HL-60/S4 treated with retinoic acid at 250 ng/mL for 4 days and 3 days (cell line): ENCODE results near the gene TNFRSF1A.
"Not testable (repeated sequence)": the region's sequence is repeated elsewhere in the genome, so short reads cannot be mapped to it uniquely, and the experiment has no call there.

Experiments used
- in situ Hi-C: fragments of 300-500 bp; cut with MboI; formaldehyde crosslinking; loops from 2 replicates; pipeline ENCODE4 v1.7.0; 2022; ENCODE audit warnings: low sequenced_read_pairs

Gene TNFRSF1A

GRCh38 chr12:6307529-6307928 lies 34.3 kb downstream of the TNFRSF1A start:
- in situ Hi-C loops, result no loop called here

GRCh38 chr12:6306599-6307220 lies 35.2 kb downstream of the TNFRSF1A start:
- in situ Hi-C loops, result no loop called here

- in situ Hi-C loops, result no loop called here
These were observed 35.7 kb downstream of the TNFRSF1A start for GRCh38 chr12:6306151-6306550.

GRCh38 chr12:6303071-6303470 lies 38.8 kb downstream of the TNFRSF1A start:
- in situ Hi-C loops, result no loop called here

- in situ Hi-C loops, result no loop called here
These were observed 39.3 kb downstream of the TNFRSF1A start for GRCh38 chr12:6302621-6303020.

GRCh38 chr12:6301721-6302120 lies 40.2 kb downstream of the TNFRSF1A start:
- in situ Hi-C loops, result no loop called here

- in situ Hi-C loops, result no loop called here
These were observed 44.7 kb downstream of the TNFRSF1A start for GRCh38 chr12:6297170-6297569.

GRCh38 chr12:6295094-6295811 lies 46.6 kb downstream of the TNFRSF1A start:
- in situ Hi-C loops, result no loop called here

GRCh38 chr12:6294156-6295093 lies 47.5 kb downstream of the TNFRSF1A start:
- in situ Hi-C loops, result no loop called here

- in situ Hi-C loops, result no loop called here
These were observed 49.3 kb downstream of the TNFRSF1A start for GRCh38 chr12:6292606-6293005.

- in situ Hi-C loops, result not testable (repeated sequence)
These were observed 52.0 kb downstream of the TNFRSF1A start for GRCh38 chr12:6289906-6290305.

GRCh38 chr12:6289081-6289480 lies 52.8 kb downstream of the TNFRSF1A start:
- in situ Hi-C loops, result not testable (repeated sequence)

- in situ Hi-C loops, result no loop called here
These were observed 53.6 kb downstream of the TNFRSF1A start for GRCh38 chr12:6288235-6288634.

- in situ Hi-C loops, result no loop called here
These were observed 56.2 kb downstream of the TNFRSF1A start for GRCh38 chr12:6285532-6286306.

GRCh38 chr12:6285063-6285477 lies 56.8 kb downstream of the TNFRSF1A start:
- in situ Hi-C loops, result no loop called here

GRCh38 chr12:6284273-6284672 lies 57.6 kb downstream of the TNFRSF1A start:
- in situ Hi-C loops, result no loop called here

- in situ Hi-C loops, result no loop called here
These were observed 59.4 kb downstream of the TNFRSF1A start for GRCh38 chr12:6282453-6282840.

- in situ Hi-C loops, result no loop called here
These were observed 60.6 kb downstream of the TNFRSF1A start for GRCh38 chr12:6281081-6281809.

- in situ Hi-C loops, result no loop called here
These were observed 61.2 kb downstream of the TNFRSF1A start for GRCh38 chr12:6280672-6281071.

- in situ Hi-C loops, result no loop called here
These were observed 61.8 kb downstream of the TNFRSF1A start for GRCh38 chr12:6280053-6280469.
